Caco-2 (cell line): Measurements from ENCODE around the gene ENTPD2. TPM values are rescaled to one million over a fixed set of nuclear protein-coding genes. Genes with fewer than 3 reads are reported as not detected.

Source experiments
- BruUV-seq: library from RNA; stranded (reverse); fragments of 400-500 nt; replicated peaks from 2 replicates; lab custom pipeline; 2021; lab: Mats Ljungman, UMichigan
- CTCF ChIA-PET: fragments of 300-600 bp; sonication (Branson Sonifier 250); formaldehyde crosslinking; loops from one replicate; lab custom pipeline; 2022; ENCODE audit warnings: antibody characterized with exemption; lab: Charles Lee
- POLR2A ChIA-PET: fragments of 300-600 bp; sonication (Branson Sonifier 250); formaldehyde crosslinking; loops from one replicate; lab custom pipeline; 2022; ENCODE audit warnings: antibody characterized with exemption; lab: Charles Lee
- DNase-seq, 2 experiments: peaks; one replicate each; pipeline versions ENCODE4 v3.0.0 to v3.0.0-alpha.2; 2020 to 2022
- H3K27me3 ChIP-seq: replicated peaks from 2 replicates; pipeline ENCODE4 v1.6.0; 2011; ENCODE audit warnings: low read length; ENCODE audit not compliant: control insufficient read depth, insufficient read depth
- H3K36me3 ChIP-seq: 2 replicates; pipeline ENCODE4 v1.5.1; 2011; ENCODE audit warnings: low read length; ENCODE audit not compliant: control insufficient read depth, insufficient read depth
- H3K4me1 ChIP-seq: fragments of 250-450 bp; sonication (Bioruptor Pico); 2 replicates; pipeline ENCODE4 v1.5.1; 2020; ENCODE audit warnings: mild to moderate bottlenecking
- H3K4me3 ChIP-seq: 2 replicates; pipeline ENCODE4 v1.5.1; 2011; ENCODE audit warnings: low read depth, mild to moderate bottlenecking, control low read depth, low read length
- H3K9me3 ChIP-seq: fragments of 250-450 bp; sonication (Bioruptor Pico); 2 replicates; pipeline ENCODE4 v1.5.1; 2020; ENCODE audit warnings: mild to moderate bottlenecking, moderate library complexity
- H3K27ac Mint-ChIP-seq: one replicate; pipeline ENCODE4 v1.8.0; 2022; ENCODE audit warnings: mixed read lengths; ENCODE audit not compliant: unreplicated experiment
- H3K27me3 Mint-ChIP-seq: one replicate; pipeline ENCODE4 v1.8.0; 2022; ENCODE audit warnings: mixed read lengths; ENCODE audit not compliant: insufficient read depth, unreplicated experiment
- H3K36me3 Mint-ChIP-seq: one replicate; pipeline ENCODE4 v1.8.0; 2022; ENCODE audit warnings: mild to moderate bottlenecking, mixed read lengths; ENCODE audit not compliant: insufficient read depth, unreplicated experiment
- H3K4me1 Mint-ChIP-seq: one replicate; pipeline ENCODE4 v1.8.0; 2022; ENCODE audit warnings: low read depth, mixed read lengths; ENCODE audit not compliant: unreplicated experiment
- H3K4me3 Mint-ChIP-seq: one replicate; pipeline ENCODE4 v1.8.0; 2022; ENCODE audit warnings: mild to moderate bottlenecking, moderate library complexity, mixed read lengths; ENCODE audit not compliant: unreplicated experiment
- H3K9me3 Mint-ChIP-seq: one replicate; pipeline ENCODE4 v1.8.0; 2022; ENCODE audit warnings: mixed read lengths; ENCODE audit not compliant: unreplicated experiment
- intact Hi-C: fragments of 100-400 bp; cut with micrococcal nuclease; formaldehyde crosslinking; loops from one replicate; pipeline ENCODE4 v1.10.0; 2022; ENCODE audit not compliant: unreplicated experiment
- total RNA-seq: library from RNA; stranded (reverse); gene quantifications from 2 replicates; pipeline ENCODE4 v1.2.3, GENCODE V29; 2022
- TF ChIP-seq, protein P1 (sequence below), 2 experiments: fragments of 200-600 bp in 1 of 2; IDR thresholded peaks; 1 replicate in 1 of 2; 2 replicates in 1 of 2; pipeline versions ENCODE4 v1.5.1 to v1.8.0; 2011 to 2022; ENCODE audit warnings: antibody characterized with exemption in 1 of 2, control low read depth in 1 of 2, inconsistent platforms in 1 of 2, low read depth in 1 of 2, low read length in 1 of 2, mild to moderate bottlenecking in 1 of 2, moderate library complexity in 1 of 2; ENCODE audit not compliant: insufficient read depth in 1 of 2, severe bottlenecking in 1 of 2, unreplicated experiment in 1 of 2

ENTPD2 gene
- total RNA-seq, 1 experiment from 2014 or later, result 2.9 TPM

- H3K27me3 Mint-ChIP-seq, result no peaks in the 10 kb centered on the region
- Histone ChIP-seq H3K27me3 (no peaks in the 10 kb centered on the region), H3K9me3 (no peaks in the 10 kb centered on the region), H3K4me3 (no peak overlapping the region), H3K4me1 (no peaks in the 10 kb centered on the region), H3K36me3 (no peaks in the 10 kb centered on the region; the same call in 1 of the 2 replicates)
- TF ChIP-seq, protein P1, sequence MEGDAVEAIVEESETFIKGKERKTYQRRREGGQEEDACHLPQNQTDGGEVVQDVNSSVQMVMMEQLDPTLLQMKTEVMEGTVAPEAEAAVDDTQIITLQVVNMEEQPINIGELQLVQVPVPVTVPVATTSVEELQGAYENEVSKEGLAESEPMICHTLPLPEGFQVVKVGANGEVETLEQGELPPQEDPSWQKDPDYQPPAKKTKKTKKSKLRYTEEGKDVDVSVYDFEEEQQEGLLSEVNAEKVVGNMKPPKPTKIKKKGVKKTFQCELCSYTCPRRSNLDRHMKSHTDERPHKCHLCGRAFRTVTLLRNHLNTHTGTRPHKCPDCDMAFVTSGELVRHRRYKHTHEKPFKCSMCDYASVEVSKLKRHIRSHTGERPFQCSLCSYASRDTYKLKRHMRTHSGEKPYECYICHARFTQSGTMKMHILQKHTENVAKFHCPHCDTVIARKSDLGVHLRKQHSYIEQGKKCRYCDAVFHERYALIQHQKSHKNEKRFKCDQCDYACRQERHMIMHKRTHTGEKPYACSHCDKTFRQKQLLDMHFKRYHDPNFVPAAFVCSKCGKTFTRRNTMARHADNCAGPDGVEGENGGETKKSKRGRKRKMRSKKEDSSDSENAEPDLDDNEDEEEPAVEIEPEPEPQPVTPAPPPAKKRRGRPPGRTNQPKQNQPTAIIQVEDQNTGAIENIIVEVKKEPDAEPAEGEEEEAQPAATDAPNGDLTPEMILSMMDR (IDR thresholded peaks at IDR 0.05; ENCODE audit: insufficient read depth in 1 of 2, low read depth in 1 of 2, low read length in 1 of 2, severe bottlenecking in 1 of 2, unreplicated experiment in 1 of 2), result no peak
- intact Hi-C loops, result no loop called here
- no peak overlapping the region for H3K27ac Mint-ChIP-seq
- no peak for DNase-seq
- H3K36me3 Mint-ChIP-seq, result no peaks in the 10 kb centered on the region
- no TSS peak for BruUV-seq
- H3K4me3 Mint-ChIP-seq, result no peak overlapping the region
- POLR2A ChIA-PET, result no interaction called here
- CTCF ChIA-PET, result no interaction called here
- H3K4me1 Mint-ChIP-seq, result no peaks in the 10 kb centered on the region
- no peaks in the 10 kb centered on the region for H3K9me3 Mint-ChIP-seq
Measured at GRCh38 chr9:137013571-137013940, 40.3 kb downstream of the ENTPD2 start.

DNA sequence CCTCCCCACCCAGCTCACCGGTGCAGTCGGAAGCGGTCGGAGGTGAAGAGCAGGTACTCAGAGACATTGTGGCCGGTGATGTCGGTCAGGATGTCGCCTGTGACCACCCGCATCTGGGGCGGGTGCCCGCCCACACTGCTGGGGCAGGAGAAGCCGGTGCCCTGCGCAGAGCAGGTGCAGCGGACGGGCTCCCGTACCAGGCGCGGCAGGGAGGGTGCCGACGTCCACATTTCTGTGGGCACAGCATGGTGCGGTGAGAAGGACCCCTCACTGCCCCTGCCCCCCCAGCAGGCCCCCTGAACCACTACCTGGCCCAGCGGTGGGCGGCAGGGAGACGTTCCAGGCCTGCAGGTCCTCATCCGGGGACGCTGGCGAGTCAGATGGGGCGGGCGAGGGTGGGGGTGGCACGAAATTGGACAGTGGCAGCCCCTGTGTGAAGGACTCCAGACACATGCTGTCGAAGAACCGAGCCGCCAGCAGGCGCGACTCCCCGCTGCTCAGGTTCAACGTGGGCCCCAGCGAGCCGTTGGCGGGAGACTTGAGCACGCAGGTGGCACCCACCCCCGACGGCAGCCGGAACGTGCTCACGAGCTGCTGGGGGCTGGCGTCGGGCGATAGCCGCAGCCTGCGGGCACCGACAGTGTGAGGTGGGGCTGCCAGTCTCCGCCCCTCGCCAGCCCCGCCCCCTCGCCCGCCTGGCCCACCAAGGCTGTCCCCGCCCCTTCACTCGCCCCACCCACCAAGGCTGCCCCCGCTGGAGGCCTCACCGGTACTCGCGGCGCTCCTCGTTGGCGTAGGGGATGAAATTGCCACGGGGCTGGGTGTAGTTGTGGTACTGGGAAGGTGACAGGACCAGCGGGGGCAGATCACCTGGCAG lies 40.9 kb downstream of the ENTPD2 start:
- Mint-ChIP-seq H3K4me3 (no peak overlapping the region), H3K36me3 (no peaks in the 10 kb centered on the region), H3K27me3 (no peaks in the 10 kb centered on the region), H3K27ac (no peak overlapping the region), H3K9me3 (no peaks in the 10 kb centered on the region), H3K4me1 (no peaks in the 10 kb centered on the region)
- POLR2A ChIA-PET, result no interaction called here
- Histone ChIP-seq H3K4me1 (no peaks in the 10 kb centered on the region), H3K4me3 (no peak overlapping the region), H3K27me3 (no peaks in the 10 kb centered on the region), H3K9me3 (no peaks in the 10 kb centered on the region), H3K36me3 (no peaks in the 10 kb centered on the region; the same call in 1 of the 2 replicates)
- TF ChIP-seq, protein P1 (IDR thresholded peaks at IDR 0.05; ENCODE audit: insufficient read depth in 1 of 2, low read depth in 1 of 2, low read length in 1 of 2, severe bottlenecking in 1 of 2, unreplicated experiment in 1 of 2), result no peak
- intact Hi-C loops, result no loop called here
- CTCF ChIA-PET, result no interaction called here
- BruUV-seq, result no TSS peak
- DNase-seq, result no peak

- no peak overlapping the region for H3K4me3 Mint-ChIP-seq
- H3K4me1 ChIP-seq, result no peaks in the 10 kb centered on the region
- no peaks in the 10 kb centered on the region for H3K27me3 ChIP-seq
- POLR2A ChIA-PET, result no interaction called here
- H3K4me3 ChIP-seq, result no peak overlapping the region
- H3K9me3 Mint-ChIP-seq, result no peaks in the 10 kb centered on the region
- H3K4me1 Mint-ChIP-seq, result no peaks in the 10 kb centered on the region
- H3K27me3 Mint-ChIP-seq, result no peaks in the 10 kb centered on the region
- intact Hi-C loops, result no loop called here
- H3K36me3 Mint-ChIP-seq, result no peaks in the 10 kb centered on the region
- no peaks in the 10 kb centered on the region; the same call in 1 of the 2 replicates for H3K36me3 ChIP-seq
- H3K27ac Mint-ChIP-seq, result no peak overlapping the region
- CTCF ChIA-PET, result no interaction called here
- BruUV-seq, result no TSS peak
- H3K9me3 ChIP-seq, result no peaks in the 10 kb centered on the region
- no peak for DNase-seq
- TF ChIP-seq, protein P1 (IDR thresholded peaks at IDR 0.05; ENCODE audit: insufficient read depth in 1 of 2, low read depth in 1 of 2, low read length in 1 of 2, severe bottlenecking in 1 of 2, unreplicated experiment in 1 of 2), result no peak
Measured at GRCh38 chr9:137011907-137012675, 41.8 kb downstream of the ENTPD2 start.
